Glomerular visceral epithelial cell (primary cell): ENCODE results near the gene TSFM.

Source experiments
- DNase-seq: peaks from one replicate; pipeline ENCODE4 v3.0.0-alpha.2; 2016; ENCODE audit errors: extremely low spot score

TSFM gene

GRCh38 chr12:57782608-57783465 lies at the start of gene TSFM:
TSFM (plus strand) TSS chr12:57782787; CDS start chr12:57782802, 15 bp downstream.
- peak; percentile 89 for DNase-seq

- no peak for DNase-seq
Measured at GRCh38 chr12:57733928-57734327, 48.7 kb upstream of the TSFM start.

DNA sequence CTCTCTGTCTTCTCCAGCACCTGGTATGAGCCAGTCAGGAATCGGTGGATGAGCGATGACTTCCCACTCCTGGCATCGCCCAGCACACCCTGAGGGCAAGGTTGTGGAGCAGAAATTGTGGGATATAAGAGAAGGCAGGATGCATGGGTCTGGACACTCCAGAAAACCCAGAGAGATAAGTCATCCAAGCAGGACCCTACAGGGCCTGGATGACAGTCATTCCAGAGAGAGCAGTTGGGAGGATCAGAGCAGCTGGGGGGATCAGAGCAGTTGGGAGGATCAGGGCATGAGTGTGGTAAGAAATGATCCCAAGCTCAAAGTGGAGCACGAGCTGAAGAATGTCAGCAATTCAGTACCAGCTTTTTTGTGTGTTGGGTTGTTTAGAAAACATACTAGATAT lies 48.0 kb upstream of the TSFM start:
- DNase-seq = no peak

DNA sequence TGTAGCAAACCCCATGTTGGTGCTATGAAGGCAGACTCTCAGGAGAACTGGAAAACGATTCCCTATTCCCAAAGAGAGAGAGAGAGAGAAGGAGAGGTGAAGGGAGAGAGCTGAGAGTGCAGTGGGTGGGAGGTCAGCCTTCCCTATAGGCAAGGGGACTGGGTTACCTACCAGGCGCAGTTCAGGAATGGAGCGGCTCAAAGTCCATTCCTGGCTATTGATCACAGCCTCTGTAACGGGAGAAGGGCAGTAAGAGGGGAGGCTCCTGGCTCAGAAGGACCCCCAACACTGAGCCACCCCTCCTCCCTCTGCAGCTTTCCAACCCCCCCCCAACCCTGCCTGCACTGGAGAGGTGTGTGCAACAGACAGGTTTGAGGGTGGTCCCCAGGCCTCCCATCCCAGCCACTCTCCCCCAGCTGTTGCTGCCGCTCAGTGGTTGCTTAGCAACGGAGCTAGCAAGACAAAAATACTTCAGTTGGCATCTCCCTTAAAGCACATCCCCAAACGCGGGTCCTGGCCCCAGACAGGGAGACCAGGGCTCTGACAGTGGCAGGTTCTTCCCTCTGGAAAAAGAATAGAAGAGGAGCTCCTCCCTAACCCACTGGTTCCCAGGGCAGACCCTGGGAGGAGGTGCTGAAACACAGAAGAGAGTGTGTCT lies 47.3 kb upstream of the TSFM start:
- DNase-seq = peak; percentile 21

- DNase-seq = peak; percentile 45
Measured at GRCh38 chr12:57735952-57736740, 46.4 kb upstream of the TSFM start.

- no peak for DNase-seq
Measured at GRCh38 chr12:57736741-57737466, 45.7 kb upstream of the TSFM start.

GRCh38 chr12:57737467-57738460 lies 44.8 kb upstream of the TSFM start:
- DNase-seq = no peak

GRCh38 chr12:57738661-57739237 lies 43.8 kb upstream of the TSFM start, which contains the start of gene AGAP2:
AGAP2 (minus strand) TSS chr12:57738742; CDS start chr12:57738246, 496 bp downstream.
- DNase-seq = no peak

GRCh38 chr12:57739387-57739786 lies 43.2 kb upstream of the TSFM start:
- no peak for DNase-seq

- DNase-seq = no peak
Measured at GRCh38 chr12:57739914-57740538, 42.6 kb upstream of the TSFM start.

DNA sequence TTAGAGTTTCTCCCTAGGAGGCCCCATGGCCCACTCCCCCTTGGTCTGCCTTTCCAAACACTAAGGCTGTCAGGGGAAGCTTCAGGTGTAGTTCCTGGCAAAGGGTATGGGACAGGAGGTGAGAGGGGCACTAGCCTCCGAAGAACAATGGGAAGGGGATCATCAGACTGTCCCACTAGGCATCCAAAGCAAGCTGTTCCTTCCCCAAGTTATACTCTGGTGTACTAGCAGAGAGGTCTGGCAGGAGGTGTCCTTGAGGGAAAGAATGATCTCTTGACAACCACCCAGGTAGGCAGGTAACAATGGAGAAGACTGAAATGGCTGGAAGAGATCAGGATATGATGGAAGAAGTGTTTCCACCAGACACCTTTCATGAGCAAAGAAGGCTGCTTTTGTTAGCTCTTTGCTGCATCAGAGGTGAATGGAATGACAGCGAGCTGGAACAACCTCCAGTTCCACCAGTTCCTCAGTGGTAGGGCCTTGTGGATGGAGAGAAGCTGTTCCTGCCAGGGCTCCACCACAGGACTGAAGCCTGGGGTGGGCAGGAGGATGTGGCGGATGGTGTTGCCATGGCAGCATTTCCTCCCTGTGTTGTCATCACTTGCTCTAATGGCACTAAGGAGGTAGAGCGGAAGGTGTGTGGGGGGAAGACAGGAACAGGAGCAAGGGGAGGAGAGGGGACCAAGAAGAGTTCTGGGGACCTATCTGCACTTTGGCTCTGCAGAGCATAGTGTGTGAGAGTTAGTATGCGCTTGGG lies 41.8 kb upstream of the TSFM start:
- DNase-seq = no peak

DNA sequence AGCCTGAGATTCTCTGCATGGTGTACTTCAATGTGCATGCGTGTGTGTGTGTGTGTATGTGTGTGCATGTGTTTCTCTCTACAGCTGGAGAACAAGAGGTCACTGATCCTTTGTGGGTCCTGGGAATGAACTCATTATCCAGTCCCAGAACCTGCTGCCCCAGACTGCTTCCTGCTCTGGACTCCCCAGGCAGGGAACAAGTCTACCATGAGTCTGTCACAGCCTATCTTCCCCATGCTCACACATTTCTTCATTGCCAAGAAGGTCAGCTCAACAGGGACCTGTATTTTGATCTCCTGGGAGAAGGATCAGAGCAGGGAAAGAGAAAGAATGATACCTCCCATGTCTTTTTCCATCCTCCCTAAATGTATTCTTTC lies 41.2 kb upstream of the TSFM start:
- DNase-seq = no peak

DNA sequence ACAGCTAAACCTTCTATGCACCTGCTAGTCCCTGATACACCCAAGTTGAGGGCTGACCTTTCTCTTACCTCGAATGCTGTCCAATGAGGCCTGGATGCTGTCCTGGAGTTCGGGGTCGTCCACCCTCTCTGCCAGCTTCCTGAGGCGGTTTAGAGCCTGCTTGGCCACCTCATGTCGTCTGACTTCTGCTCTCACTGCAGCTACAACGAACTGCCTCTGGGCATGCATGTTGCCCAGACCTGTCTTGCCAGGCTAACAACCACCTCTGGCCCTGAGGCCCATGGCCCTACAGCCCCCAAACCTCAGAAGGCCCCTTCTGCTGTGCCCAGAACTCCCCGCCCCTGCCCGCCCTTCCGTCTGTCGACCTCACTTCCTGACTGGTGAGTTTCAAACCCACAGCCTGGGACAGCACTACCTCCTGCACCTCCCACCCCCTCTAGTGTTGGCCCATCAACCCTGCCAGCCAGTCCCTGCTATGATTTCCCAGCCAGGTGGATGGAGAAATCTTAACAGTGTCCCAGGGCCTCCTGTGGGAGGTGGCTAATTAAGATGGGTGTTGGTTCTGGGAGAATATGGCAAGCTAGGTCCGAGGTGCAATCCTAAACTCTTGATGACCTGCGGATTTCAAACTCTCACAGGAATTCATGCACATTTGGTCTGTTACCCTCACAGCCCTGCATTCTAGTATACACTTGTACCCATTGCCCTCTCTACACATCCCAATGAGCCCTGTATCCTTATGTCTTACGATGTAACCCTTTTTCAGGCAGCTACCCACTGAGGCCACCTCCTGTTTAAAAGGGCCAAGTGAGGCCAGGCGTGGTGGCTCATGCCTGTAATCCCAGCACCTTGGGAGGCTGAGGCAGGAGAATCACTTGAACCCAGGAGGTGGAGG lies 40.5 kb upstream of the TSFM start:
- no peak for DNase-seq

GRCh38 chr12:57743769-57744168 lies 38.8 kb upstream of the TSFM start:
- DNase-seq = no peak

DNA sequence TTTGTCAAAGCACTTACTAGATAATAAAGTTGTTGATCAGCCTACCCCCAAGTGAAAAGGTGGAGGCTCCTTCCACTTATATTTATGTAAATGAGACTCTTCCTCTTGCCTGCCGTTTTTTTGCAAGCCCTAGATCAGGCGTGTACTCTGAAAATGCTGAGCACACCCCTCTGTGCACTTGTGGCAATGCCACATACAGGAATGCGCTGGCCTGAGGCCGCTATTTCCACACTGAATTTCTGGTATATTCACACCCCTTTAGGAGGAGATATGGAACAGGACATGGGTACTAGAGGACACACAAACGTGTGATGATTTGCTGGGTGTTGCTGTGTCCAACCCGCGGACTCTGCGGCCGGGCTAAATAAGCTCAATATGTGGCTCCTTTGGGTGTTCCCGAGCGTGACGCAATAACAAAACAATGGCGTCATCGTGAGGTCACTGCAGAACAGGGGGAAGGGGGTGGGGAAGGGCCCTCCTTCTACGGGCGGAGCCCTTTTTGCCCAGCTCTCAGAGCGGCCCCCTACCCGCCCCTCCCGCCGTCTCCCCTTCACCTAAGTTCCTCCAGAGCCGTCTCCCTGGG lies 38.3 kb upstream of the TSFM start:
- DNase-seq = no peak

- DNase-seq = peak; percentile 96
Measured at GRCh38 chr12:57744777-57745484, 37.7 kb upstream of the TSFM start, which contains the start of gene TSPAN31. TSPAN31 (plus strand) TSS chr12:57745039; CDS start chr12:57745155, 116 bp downstream.

- DNase-seq = no peak
Measured at GRCh38 chr12:57745485-57745881, 37.1 kb upstream of the TSFM start.
